Neuronal stem cell (in vitro differentiated cells): ENCODE measurements around the gene BARX2.

ENCODE experiments used
- DNase-seq: peaks from one replicate; pipeline ENCODE4 v3.0.0-alpha.2; 2013; ENCODE audit warnings: low spot score
- H2AFZ ChIP-seq: one replicate; pipeline ENCODE4 v1.6.1; 2013; ENCODE audit warnings: mild to moderate bottlenecking, low read length, inconsistent platforms
- H2AK5ac ChIP-seq: 2 replicates; pipeline ENCODE4 v1.6.1; 2013; ENCODE audit warnings: low read depth, mild to moderate bottlenecking, inconsistent platforms, low read length, moderate library complexity, mixed read lengths
- H2BK120ac ChIP-seq: 2 replicates; pipeline ENCODE4 v1.6.1; 2013; ENCODE audit warnings: low read depth, mild to moderate bottlenecking, inconsistent platforms, low read length, moderate library complexity, mixed read lengths
- H2BK12ac ChIP-seq: one replicate; pipeline ENCODE4 v1.6.1; 2013; ENCODE audit warnings: low read length, inconsistent platforms
- H2BK15ac ChIP-seq: 2 replicates; pipeline ENCODE4 v1.6.1; 2013; ENCODE audit warnings: mild to moderate bottlenecking, low read length, inconsistent platforms, mixed read lengths
- H2BK5ac ChIP-seq: one replicate; pipeline ENCODE4 v1.6.1; 2013; ENCODE audit warnings: inconsistent platforms, mild to moderate bottlenecking, low read length, moderate library complexity
- H3K14ac ChIP-seq: one replicate; pipeline ENCODE4 v1.6.1; 2013; ENCODE audit warnings: low read length, inconsistent platforms
- H3K18ac ChIP-seq: 2 replicates; pipeline ENCODE4 v1.6.1; 2013; ENCODE audit warnings: low read length, inconsistent platforms
- H3K23ac ChIP-seq: 2 replicates; pipeline ENCODE4 v1.6.1; 2013; ENCODE audit warnings: low read depth, mild to moderate bottlenecking, mixed read lengths, low read length, inconsistent platforms; ENCODE audit not compliant: poor library complexity
- H3K27ac ChIP-seq: replicated peaks from 3 replicates; pipeline ENCODE4 v1.5.1; 2013; ENCODE audit warnings: low read length, inconsistent platforms
- H3K27me3 ChIP-seq, 3 experiments: 2 replicates each; pipeline ENCODE4 v1.6.1; 2013; ENCODE audit warnings: low read length in 3 of 3, mild to moderate bottlenecking in 2 of 3, inconsistent platforms in 1 of 3, low read depth in 1 of 3, mixed read lengths in 1 of 3, moderate library complexity in 1 of 3; ENCODE audit not compliant: control insufficient read depth in 3 of 3, insufficient read depth in 3 of 3
- H3K36me3 ChIP-seq, 2 donors: replicated peaks in 1 of 2; 2 replicates each; pipeline ENCODE4 v1.6.1; 2013; ENCODE audit warnings: low read length in 2 of 2; ENCODE audit not compliant: control insufficient read depth in 2 of 2, insufficient read depth in 2 of 2
- H3K4ac ChIP-seq: 2 replicates; pipeline ENCODE4 v1.6.1; 2013; ENCODE audit warnings: inconsistent platforms, mild to moderate bottlenecking, low read length, moderate library complexity
- H3K4me1 ChIP-seq, 2 donors: 1 replicate in 1 of 2; 2 replicates in 1 of 2; pipeline ENCODE4 v1.6.1; 2013; ENCODE audit warnings: low read length in 2 of 2, low read depth in 1 of 2; ENCODE audit not compliant: control insufficient read depth in 2 of 2, insufficient read depth in 1 of 2
- H3K4me2 ChIP-seq: one replicate; pipeline ENCODE4 v1.6.1; 2013; ENCODE audit warnings: mild to moderate bottlenecking, low read length, inconsistent platforms; ENCODE audit not compliant: insufficient read depth, poor library complexity, severe bottlenecking
- H3K4me3 ChIP-seq, 2 donors: 2 replicates each; pipeline ENCODE4 v1.5.1; 2013; ENCODE audit warnings: low read length in 2 of 2, mild to moderate bottlenecking in 2 of 2, inconsistent platforms in 1 of 2, moderate library complexity in 1 of 2
- H3K79me1 ChIP-seq: one replicate; pipeline ENCODE4 v1.6.1; 2013; ENCODE audit warnings: low read depth, mild to moderate bottlenecking, inconsistent platforms, low read length, moderate library complexity
- H3K9ac ChIP-seq: one replicate; pipeline ENCODE4 v1.6.1; 2013; ENCODE audit warnings: mild to moderate bottlenecking, low read depth, low read length, inconsistent platforms; ENCODE audit not compliant: poor library complexity
- H3K9me3 ChIP-seq, 2 donors: replicated peaks in 1 of 2; 2 replicates each; pipeline versions ENCODE3 to v1.6.1; 2013; ENCODE audit warnings: low read length in 2 of 2, mild to moderate bottlenecking in 2 of 2, inconsistent platforms in 1 of 2, low read depth in 1 of 2, mixed read lengths in 1 of 2, moderate library complexity in 1 of 2; ENCODE audit not compliant: control insufficient read depth in 2 of 2, insufficient read depth in 1 of 2
- H4K8ac ChIP-seq: one replicate; pipeline ENCODE4 v1.6.1; 2013; ENCODE audit warnings: low read depth, mild to moderate bottlenecking, inconsistent platforms, low read length, moderate library complexity
- H4K91ac ChIP-seq: one replicate; pipeline ENCODE4 v1.6.1; 2013; ENCODE audit warnings: low read length, low read depth, mild to moderate bottlenecking, inconsistent platforms; ENCODE audit not compliant: poor library complexity
- WGBS, 2 donors: extraction: QIAGEN DNeasy Blood & Tissue Kit; methylation state at CpG; one replicate each; pipeline ENCODE4 v1.1.7; 2013; ENCODE audit warnings: missing lambda C conversion rate in 2 of 2, mixed read lengths in 1 of 2; ENCODE audit not compliant: insufficient read length in 2 of 2, insufficient replicate concordance in 1 of 2; ENCODE audit errors: extremely low coverage in 2 of 2; 5-methylcytosine and 5-hydroxymethylcytosine counted together

BARX2 gene

DNA sequence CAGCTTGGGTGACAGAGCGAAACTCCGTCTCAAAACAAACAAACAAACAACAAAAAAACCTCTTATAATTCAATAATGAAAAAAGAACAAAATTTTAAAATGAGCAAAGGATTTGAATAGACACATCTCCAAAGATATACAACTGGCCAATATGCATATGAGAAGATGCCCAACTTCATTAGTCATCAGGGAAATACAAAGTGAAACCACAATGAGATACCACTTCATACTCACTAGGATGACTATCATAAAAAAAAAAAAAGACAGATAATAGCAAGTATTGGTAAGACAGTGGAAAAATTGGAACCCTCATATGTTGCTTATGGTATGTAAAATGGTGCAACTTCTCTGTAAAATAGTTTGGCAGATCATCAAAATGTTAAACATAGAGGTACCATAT, 28.7 kb upstream of the BARX2 start:
- Histone ChIP-seq H3K9ac (no peak overlapping the region), H3K27ac (no peak overlapping the region), H3K27me3 (no peaks in the 10 kb centered on the region), H3K4me2 (no peak overlapping the region), H2BK5ac (no peak overlapping the region), H3K36me3 (no peaks in the 10 kb centered on the region), H2BK12ac (no peak overlapping the region), H3K18ac (no peak overlapping the region), H3K14ac (no peak overlapping the region), H3K4ac (no peak overlapping the region), H2BK15ac (no peak overlapping the region), H2AK5ac (no peak overlapping the region), H3K79me1 (no peaks in the 10 kb centered on the region), H4K91ac (no peak overlapping the region), H4K8ac (no peak overlapping the region), H2BK120ac (no peak overlapping the region), H3K4me1 (no peaks in the 10 kb centered on the region), H3K4me3 (no peak overlapping the region), H3K23ac (no peak overlapping the region), H3K9me3 (no peaks in the 10 kb centered on the region), H2AFZ (no peak overlapping the region)
- no CpG with 5 or more reads among the region's 2 CpGs for WGBS, 2 donors
- DNase-seq: no peak

DNA sequence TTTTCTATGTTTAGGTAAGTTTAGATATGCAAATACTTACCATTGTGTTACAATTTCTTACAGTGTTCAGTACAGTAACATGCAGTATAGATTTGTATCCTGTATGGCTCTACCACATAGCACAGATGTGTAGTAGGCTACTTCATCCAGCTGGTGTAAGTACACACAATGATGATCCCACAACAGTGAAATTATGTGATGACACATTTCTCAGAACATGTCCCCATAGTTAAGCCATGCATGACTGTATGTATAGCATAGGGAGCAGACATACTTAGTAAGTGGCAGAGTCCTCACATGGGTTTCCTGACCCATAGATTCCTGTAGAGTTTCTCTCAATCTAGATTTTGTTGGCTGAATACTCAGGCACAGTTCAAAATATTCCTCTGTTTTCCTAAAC, 26.8 kb upstream of the BARX2 start:
- no peak overlapping the region for H3K18ac ChIP-seq
- H3K14ac ChIP-seq: no peak overlapping the region
- H3K79me1 ChIP-seq: no peaks in the 10 kb centered on the region
- no peak overlapping the region for H2BK120ac ChIP-seq
- no peak overlapping the region for H2BK12ac ChIP-seq
- no peak overlapping the region for H2BK5ac ChIP-seq
- H3K4me2 ChIP-seq: no peak overlapping the region
- H4K91ac ChIP-seq: no peak overlapping the region
- H3K9ac ChIP-seq: no peak overlapping the region
- H3K27ac ChIP-seq: no peak overlapping the region
- no peak overlapping the region for H2AFZ ChIP-seq
- no peak overlapping the region for H4K8ac ChIP-seq
- no peak overlapping the region for H2BK15ac ChIP-seq
- peaks cover 0 to 6% (median 0%) of the 10 kb centered on the region in 3 experiments for H3K27me3 ChIP-seq
- DNase-seq: no peak
- no peaks in the 10 kb centered on the region for H3K9me3 ChIP-seq
- H3K4ac ChIP-seq: no peak overlapping the region
- H3K4me3 ChIP-seq: no peak overlapping the region
- no peak overlapping the region for H3K23ac ChIP-seq
- H3K4me1 ChIP-seq: no peaks in the 10 kb centered on the region
- no peaks in the 10 kb centered on the region for H3K36me3 ChIP-seq
- no peak overlapping the region for H2AK5ac ChIP-seq

DNA sequence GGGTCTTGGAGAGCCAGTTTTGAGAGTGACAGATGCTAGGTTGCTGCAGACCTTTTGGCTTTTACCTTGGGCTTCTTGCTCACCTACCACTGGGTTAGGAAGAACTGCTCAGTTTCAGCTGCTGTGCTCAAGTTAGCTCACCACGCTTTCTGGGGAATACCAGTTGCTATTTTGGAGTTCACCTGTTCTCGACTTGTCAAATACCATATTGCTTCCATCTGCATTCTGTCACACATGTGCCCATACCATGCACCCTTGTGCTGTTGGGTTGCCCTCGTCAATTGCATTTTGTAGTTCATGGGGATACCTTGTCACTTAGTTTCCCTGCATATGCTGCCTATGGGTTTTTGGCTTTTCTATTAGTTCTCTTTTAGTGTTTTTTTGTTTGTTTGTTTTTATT, 23.0 kb upstream of the BARX2 start:
- Histone ChIP-seq H2BK120ac (no peak overlapping the region), H2AFZ (no peak overlapping the region), H3K14ac (no peak overlapping the region), H3K79me1 (no peaks in the 10 kb centered on the region), H2BK12ac (no peak overlapping the region), H3K4me1 (no peaks in the 10 kb centered on the region), H4K8ac (no peak overlapping the region), H3K9me3 (no peaks in the 10 kb centered on the region), H2BK5ac (no peak overlapping the region), H2AK5ac (no peak overlapping the region), H3K27ac (no peak overlapping the region), H3K4me3 (no peak overlapping the region), H3K4me2 (no peak overlapping the region), H3K18ac (no peak overlapping the region), H2BK15ac (no peak overlapping the region), H3K4ac (no peak overlapping the region), H3K23ac (no peak overlapping the region), H3K9ac (no peak overlapping the region), H3K27me3 (peaks cover 0 to 12% (median 0%) of the 10 kb centered on the region in 3 experiments), H4K91ac (no peak overlapping the region), H3K36me3 (no peaks in the 10 kb centered on the region)
- no peak for DNase-seq
- no CpG with 5 or more reads among the region's 3 CpGs for WGBS, 2 donors

DNA sequence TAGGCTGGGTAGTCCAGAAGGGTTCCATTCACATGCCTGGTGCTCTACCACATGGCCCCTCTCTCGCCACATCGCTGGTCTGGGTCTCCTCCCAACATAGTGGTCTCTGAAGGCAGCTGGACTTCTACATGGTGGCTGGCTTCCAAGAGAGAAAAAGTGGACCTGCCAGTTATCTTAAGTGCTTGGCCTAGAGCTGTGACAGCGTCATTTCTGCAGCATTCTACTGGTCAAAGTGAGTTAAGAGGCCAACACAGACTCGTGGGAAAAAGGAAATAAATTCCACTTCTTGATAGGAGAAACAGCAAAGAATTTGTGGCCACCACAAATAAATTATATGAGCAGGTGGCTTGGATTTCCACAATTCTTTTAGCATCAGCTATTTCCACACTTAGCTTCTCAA, 21.0 kb upstream of the BARX2 start:
- Histone ChIP-seq H2BK12ac (no peak overlapping the region), H4K91ac (no peak overlapping the region), H2BK120ac (no peak overlapping the region), H3K27ac (no peak overlapping the region), H3K36me3 (no peaks in the 10 kb centered on the region), H3K4ac (no peak overlapping the region), H3K23ac (no peak overlapping the region), H3K18ac (no peak overlapping the region), H3K9me3 (no peaks in the 10 kb centered on the region), H3K14ac (no peak overlapping the region), H3K4me3 (no peak overlapping the region), H3K79me1 (no peaks in the 10 kb centered on the region), H2BK15ac (no peak overlapping the region), H2AK5ac (no peak overlapping the region), H3K4me2 (no peak overlapping the region), H2BK5ac (no peak overlapping the region), H3K9ac (no peak overlapping the region), H4K8ac (no peak overlapping the region), H3K27me3 (peaks cover 0 to 12% (median 0%) of the 10 kb centered on the region in 3 experiments), H2AFZ (no peak overlapping the region), H3K4me1 (no peaks in the 10 kb centered on the region)
- no peak for DNase-seq
- whole genome bisulfite sequencing, 2 donors: no CpG with 5 or more reads among the region's 4 CpGs
